ENCODE data around the gene CYP19A1.

DNA sequence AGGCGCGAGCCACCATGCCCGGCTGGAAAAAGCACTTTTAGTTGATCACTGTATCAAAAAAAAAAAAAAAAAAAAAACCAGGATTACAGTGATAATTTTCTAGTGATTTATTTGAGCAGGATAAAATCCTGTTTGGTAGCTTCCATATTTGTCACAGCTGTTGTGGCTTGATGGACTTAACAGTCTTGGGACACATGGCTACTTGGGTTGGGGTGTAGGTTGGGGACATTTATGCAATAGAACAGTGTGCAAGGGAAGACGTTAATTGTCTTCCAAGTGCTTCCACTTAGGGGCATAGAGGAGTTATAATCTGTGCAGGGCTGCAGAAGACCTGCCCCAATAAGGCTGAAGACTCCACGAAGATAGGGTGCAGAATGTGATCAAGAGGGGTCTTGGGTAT lies 136.8 kb downstream of the CYP19A1 start:
- TF ChIP-seq, protein P1, sequence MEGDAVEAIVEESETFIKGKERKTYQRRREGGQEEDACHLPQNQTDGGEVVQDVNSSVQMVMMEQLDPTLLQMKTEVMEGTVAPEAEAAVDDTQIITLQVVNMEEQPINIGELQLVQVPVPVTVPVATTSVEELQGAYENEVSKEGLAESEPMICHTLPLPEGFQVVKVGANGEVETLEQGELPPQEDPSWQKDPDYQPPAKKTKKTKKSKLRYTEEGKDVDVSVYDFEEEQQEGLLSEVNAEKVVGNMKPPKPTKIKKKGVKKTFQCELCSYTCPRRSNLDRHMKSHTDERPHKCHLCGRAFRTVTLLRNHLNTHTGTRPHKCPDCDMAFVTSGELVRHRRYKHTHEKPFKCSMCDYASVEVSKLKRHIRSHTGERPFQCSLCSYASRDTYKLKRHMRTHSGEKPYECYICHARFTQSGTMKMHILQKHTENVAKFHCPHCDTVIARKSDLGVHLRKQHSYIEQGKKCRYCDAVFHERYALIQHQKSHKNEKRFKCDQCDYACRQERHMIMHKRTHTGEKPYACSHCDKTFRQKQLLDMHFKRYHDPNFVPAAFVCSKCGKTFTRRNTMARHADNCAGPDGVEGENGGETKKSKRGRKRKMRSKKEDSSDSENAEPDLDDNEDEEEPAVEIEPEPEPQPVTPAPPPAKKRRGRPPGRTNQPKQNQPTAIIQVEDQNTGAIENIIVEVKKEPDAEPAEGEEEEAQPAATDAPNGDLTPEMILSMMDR (IDR thresholded peaks at IDR 0.05), result no peak
- TF ChIP-seq EZH2phosphoT487 (IDR thresholded peaks at IDR 0.05), result no peak
